Measurements from ENCODE around the gene HEG1. TPM values are rescaled to one million over a fixed set of nuclear protein-coding genes. Genes with fewer than 3 reads are reported as not detected.

The HEG1 gene
- total and polyA plus RNA-seq, 2 of the 8 experiments (the other 6 are each of a cell fraction or from before 2014, with no cell fraction given): 5.3 to 9.7 TPM

GRCh38 chr3:125072301-125072700, 16.5 kb upstream of the HEG1 start (continued):
- no peak for TF ChIP-seq ATF2 (IDR thresholded peaks at IDR 0.05; ENCODE audit: low read length)
- TF ChIP-seq RXRA (IDR thresholded peaks at IDR 0.05; ENCODE audit: insufficient read depth, low read depth, low read length): no peak

Data from H1 (cell line).